ENCODE data around the gene TMEM141. TPM values are rescaled to one million over a fixed set of nuclear protein-coding genes. Genes with fewer than 3 reads are reported as not detected.

TMEM141 gene
- total RNA-seq, 1 donor from 2014 or later: 57.8 TPM

GRCh38 chr9:136776947-136777346 is 14.2 kb upstream of the TMEM141 start:
- Mint-ChIP-seq H3K27me3 (peaks cover 16% of the 10 kb centered on the region), H3K4me1 (ENCODE audit: low read depth) (peaks cover 19% of the 10 kb centered on the region), H3K36me3 (ENCODE audit: insufficient read depth) (no peaks in the 10 kb centered on the region), H3K4me3 (ENCODE audit: low read depth) (no peak overlapping the region), H3K9me3 (ENCODE audit: low read depth) (peaks cover 7% of the 10 kb centered on the region), H3K27ac (no peak overlapping the region)
- no peak for DNase-seq (ENCODE audit: low spot score, unreplicated experiment)
- TF ChIP-seq CTCF (IDR thresholded peaks at IDR 0.05; ENCODE audit: unreplicated experiment): no peak

- TF ChIP-seq CTCF (IDR thresholded peaks at IDR 0.05; ENCODE audit: unreplicated experiment): no peak
- Mint-ChIP-seq H3K4me3 (ENCODE audit: low read depth) (no peak overlapping the region), H3K36me3 (ENCODE audit: insufficient read depth) (no peaks in the 10 kb centered on the region), H3K27me3 (peaks cover 16% of the 10 kb centered on the region), H3K4me1 (ENCODE audit: low read depth) (peaks cover 20% of the 10 kb centered on the region), H3K27ac (no peak overlapping the region), H3K9me3 (ENCODE audit: low read depth) (peaks cover 7% of the 10 kb centered on the region)
- no peak for DNase-seq (ENCODE audit: low spot score, unreplicated experiment)
These were observed 13.8 kb upstream of the TMEM141 start for GRCh38 chr9:136777359-136777758.

GRCh38 chr9:136779808-136780207 is 11.3 kb upstream of the TMEM141 start:
- Mint-ChIP-seq H3K27ac (no peak overlapping the region), H3K27me3 (peaks cover 16% of the 10 kb centered on the region), H3K36me3 (ENCODE audit: insufficient read depth) (no peaks in the 10 kb centered on the region), H3K4me1 (ENCODE audit: low read depth) (peaks cover 32% of the 10 kb centered on the region), H3K4me3 (ENCODE audit: low read depth) (no peak overlapping the region), H3K9me3 (ENCODE audit: low read depth) (no peaks in the 10 kb centered on the region)
- DNase-seq (ENCODE audit: low spot score, unreplicated experiment): no peak
- TF ChIP-seq CTCF (IDR thresholded peaks at IDR 0.05; ENCODE audit: unreplicated experiment): peak; percentile 34

GRCh38 chr9:136782452-136782851 is 8.7 kb upstream of the TMEM141 start:
- H3K36me3 Mint-ChIP-seq (ENCODE audit: insufficient read depth): no peaks in the 10 kb centered on the region
- peaks cover 13% of the 10 kb centered on the region for H3K27me3 Mint-ChIP-seq
- no peaks in the 10 kb centered on the region for H3K9me3 Mint-ChIP-seq (ENCODE audit: low read depth)
- H3K27ac Mint-ChIP-seq: no peak overlapping the region
- H3K4me3 Mint-ChIP-seq (ENCODE audit: low read depth): no peak overlapping the region
- peaks cover 33% of the 10 kb centered on the region for H3K4me1 Mint-ChIP-seq (ENCODE audit: low read depth)
- DNase-seq (ENCODE audit: low spot score, unreplicated experiment): no peak
- TF ChIP-seq CTCF (IDR thresholded peaks at IDR 0.05; ENCODE audit: unreplicated experiment): no peak

GRCh38 chr9:136784249-136784996 is 6.7 kb upstream of the TMEM141 start:
- Mint-ChIP-seq H3K36me3 (ENCODE audit: insufficient read depth) (no peaks in the 10 kb centered on the region), H3K9me3 (ENCODE audit: low read depth) (no peaks in the 10 kb centered on the region), H3K27me3 (no peaks in the 10 kb centered on the region), H3K27ac (no peak overlapping the region), H3K4me1 (ENCODE audit: low read depth) (peaks cover 50% of the 10 kb centered on the region), H3K4me3 (ENCODE audit: low read depth) (no peak overlapping the region)
- no peak for DNase-seq (ENCODE audit: low spot score, unreplicated experiment)
- peak; percentile 46 for TF ChIP-seq CTCF (IDR thresholded peaks at IDR 0.05; ENCODE audit: unreplicated experiment)
